Endothelial cell of umbilical vein (primary cell): ENCODE data around the gene C17orf50.

ENCODE experiments used
- CTCF ChIP-seq, 2 donors: IDR thresholded peaks; 1 replicate in 1 of 2; 2 replicates in 1 of 2; pipeline ENCODE4 v1.5.1; 2011; ENCODE audit warnings: low read length in 2 of 2, mild to moderate bottlenecking in 2 of 2, moderate library complexity in 2 of 2, control low read depth in 1 of 2, inconsistent platforms in 1 of 2, low read depth in 1 of 2; ENCODE audit not compliant: insufficient read depth in 1 of 2; ENCODE audit errors: extremely low read depth in 1 of 2
- EZH2 ChIP-seq: IDR thresholded peaks from 2 replicates; pipeline ENCODE4 v1.6.1; 2012; ENCODE audit warnings: borderline replicate concordance, low read depth, mild to moderate bottlenecking, moderate library complexity, low read length, inconsistent platforms; ENCODE audit not compliant: severe bottlenecking
- MAX ChIP-seq: IDR thresholded peaks from 2 replicates; pipeline ENCODE4 v1.6.1; 2011; ENCODE audit not compliant: insufficient read depth, insufficient read length
- MYC ChIP-seq: IDR thresholded peaks from one replicate; pipeline ENCODE4 v1.6.1; 2011; ENCODE audit warnings: mild to moderate bottlenecking, low read depth, low read length
- POLR2A ChIP-seq: IDR thresholded peaks from 2 replicates; pipeline ENCODE4 v1.6.1; 2012; ENCODE audit warnings: low read depth, mild to moderate bottlenecking, control low read depth, low read length
- POLR2AphosphoS5 ChIP-seq: IDR thresholded peaks from 2 replicates; pipeline ENCODE4 v1.6.1; 2012; ENCODE audit warnings: low read depth, mild to moderate bottlenecking, control low read depth, low read length, moderate library complexity; ENCODE audit not compliant: insufficient read depth

GRCh38 chr17:35812456-35812855 lies 51.8 kb downstream of the C17orf50 start:
- no peak for TF ChIP-seq CTCF (IDR thresholded peaks at IDR 0.05; ENCODE audit: extremely low read depth in 1 of 2, insufficient read depth in 1 of 2, low read depth in 1 of 2, low read length in 2 of 2)
- TF ChIP-seq MAX: no peak
- TF ChIP-seq MYC: no peak
- no peak for TF ChIP-seq POLR2A
- TF ChIP-seq EZH2: no peak
- no peak for TF ChIP-seq POLR2AphosphoS5
